ENCODE measurements around the gene WSCD2. TPM values are rescaled to one million over a fixed set of nuclear protein-coding genes. Genes with fewer than 3 reads are reported as not detected.

WSCD2 gene
- total RNA-seq, 1 donor from 2014 or later: not detected

DNA sequence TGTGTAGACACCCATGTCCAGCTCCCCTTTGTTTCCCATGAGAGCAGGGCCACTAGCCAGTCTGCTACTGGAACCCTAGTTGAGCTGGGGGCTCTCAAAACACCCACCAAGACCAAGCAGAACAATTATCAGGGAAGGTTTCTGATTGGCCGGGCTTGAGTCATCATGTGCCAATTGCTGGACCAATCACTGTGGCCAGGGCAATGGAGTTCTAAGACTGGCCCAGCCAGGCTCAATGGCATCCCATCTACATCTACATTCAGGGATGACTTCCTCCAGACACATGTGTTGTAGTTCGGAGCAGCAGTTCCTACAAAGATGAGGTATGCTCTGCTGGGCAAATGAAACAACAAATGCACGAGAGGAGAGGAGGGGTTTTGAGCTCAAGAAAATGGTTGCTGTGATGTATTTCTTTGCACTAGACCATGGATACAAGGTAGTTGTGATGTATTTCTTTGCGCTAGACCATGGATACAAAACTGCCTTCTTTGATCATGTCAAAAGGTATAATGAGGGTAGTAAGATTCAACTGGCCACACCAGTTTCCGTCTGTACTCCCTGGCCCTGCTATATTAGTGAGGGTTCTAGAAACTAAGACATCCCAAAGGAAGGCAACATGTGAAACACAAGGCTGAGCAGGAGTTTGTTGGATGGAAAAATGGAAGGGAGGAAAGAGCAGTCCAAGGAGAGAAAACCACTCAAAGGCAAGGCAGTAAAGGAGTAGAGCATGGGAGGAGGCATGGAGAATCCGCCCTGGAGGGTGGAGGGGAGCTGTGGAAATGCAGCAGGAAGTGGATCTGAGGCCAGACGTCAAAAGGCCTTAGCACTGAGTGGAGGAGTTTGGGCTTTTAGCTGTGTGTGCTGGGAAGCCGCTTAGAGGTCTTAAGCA is 8.9 kb upstream of the WSCD2 start:
- no peak for DNase-seq (ENCODE audit: low read depth)
- TF ChIP-seq, protein P1, sequence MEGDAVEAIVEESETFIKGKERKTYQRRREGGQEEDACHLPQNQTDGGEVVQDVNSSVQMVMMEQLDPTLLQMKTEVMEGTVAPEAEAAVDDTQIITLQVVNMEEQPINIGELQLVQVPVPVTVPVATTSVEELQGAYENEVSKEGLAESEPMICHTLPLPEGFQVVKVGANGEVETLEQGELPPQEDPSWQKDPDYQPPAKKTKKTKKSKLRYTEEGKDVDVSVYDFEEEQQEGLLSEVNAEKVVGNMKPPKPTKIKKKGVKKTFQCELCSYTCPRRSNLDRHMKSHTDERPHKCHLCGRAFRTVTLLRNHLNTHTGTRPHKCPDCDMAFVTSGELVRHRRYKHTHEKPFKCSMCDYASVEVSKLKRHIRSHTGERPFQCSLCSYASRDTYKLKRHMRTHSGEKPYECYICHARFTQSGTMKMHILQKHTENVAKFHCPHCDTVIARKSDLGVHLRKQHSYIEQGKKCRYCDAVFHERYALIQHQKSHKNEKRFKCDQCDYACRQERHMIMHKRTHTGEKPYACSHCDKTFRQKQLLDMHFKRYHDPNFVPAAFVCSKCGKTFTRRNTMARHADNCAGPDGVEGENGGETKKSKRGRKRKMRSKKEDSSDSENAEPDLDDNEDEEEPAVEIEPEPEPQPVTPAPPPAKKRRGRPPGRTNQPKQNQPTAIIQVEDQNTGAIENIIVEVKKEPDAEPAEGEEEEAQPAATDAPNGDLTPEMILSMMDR (conservative IDR thresholded peaks at IDR 0.05; ENCODE audit: low read depth, low read length): no peak
- no peak overlapping the region for H3K4me3 ChIP-seq (ENCODE audit: low read depth, low read length)

DNA sequence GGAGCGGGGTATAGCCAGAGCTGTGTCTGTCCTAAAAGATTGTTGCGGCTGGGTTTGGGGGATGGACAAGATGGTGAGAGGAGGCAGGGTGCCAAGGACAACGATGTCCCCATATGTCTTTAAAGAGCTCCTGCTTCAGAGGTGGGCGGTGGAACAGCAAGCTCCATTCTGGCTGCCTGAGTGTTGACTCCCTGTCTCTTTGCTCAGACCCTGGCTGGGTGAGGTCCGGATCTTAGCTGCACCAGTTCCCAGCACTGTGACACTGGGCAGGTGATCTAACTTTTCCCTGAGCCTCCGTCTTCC is 8.3 kb upstream of the WSCD2 start:
- no peak for DNase-seq (ENCODE audit: low read depth)
- no peak overlapping the region for H3K4me3 ChIP-seq (ENCODE audit: low read depth, low read length)
- TF ChIP-seq, protein P1 (conservative IDR thresholded peaks at IDR 0.05; ENCODE audit: low read depth, low read length): no peak

DNA sequence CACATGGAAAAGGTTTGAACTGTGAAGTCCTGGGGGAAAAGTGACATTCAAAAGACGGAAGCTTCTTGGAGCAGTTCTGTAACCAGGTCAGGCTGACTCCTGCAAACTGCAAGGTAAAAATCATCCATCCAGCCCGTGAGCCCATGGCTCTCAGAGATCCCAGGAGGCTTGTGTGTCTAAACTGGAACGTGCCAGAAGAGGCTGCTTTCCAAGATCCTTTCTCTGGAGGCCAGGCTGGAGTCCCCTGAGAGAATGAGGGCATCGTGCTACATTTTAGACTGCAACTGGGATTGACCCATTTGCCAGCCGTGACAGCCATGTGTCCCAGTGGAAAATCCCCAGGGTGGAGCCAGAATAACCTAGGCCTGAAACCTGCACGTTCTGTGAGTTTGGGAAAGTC is 7.8 kb upstream of the WSCD2 start:
- DNase-seq (ENCODE audit: low read depth): no peak
- TF ChIP-seq, protein P1 (conservative IDR thresholded peaks at IDR 0.05; ENCODE audit: low read depth, low read length): no peak
- no peak overlapping the region for H3K4me3 ChIP-seq (ENCODE audit: low read depth, low read length)

DNA sequence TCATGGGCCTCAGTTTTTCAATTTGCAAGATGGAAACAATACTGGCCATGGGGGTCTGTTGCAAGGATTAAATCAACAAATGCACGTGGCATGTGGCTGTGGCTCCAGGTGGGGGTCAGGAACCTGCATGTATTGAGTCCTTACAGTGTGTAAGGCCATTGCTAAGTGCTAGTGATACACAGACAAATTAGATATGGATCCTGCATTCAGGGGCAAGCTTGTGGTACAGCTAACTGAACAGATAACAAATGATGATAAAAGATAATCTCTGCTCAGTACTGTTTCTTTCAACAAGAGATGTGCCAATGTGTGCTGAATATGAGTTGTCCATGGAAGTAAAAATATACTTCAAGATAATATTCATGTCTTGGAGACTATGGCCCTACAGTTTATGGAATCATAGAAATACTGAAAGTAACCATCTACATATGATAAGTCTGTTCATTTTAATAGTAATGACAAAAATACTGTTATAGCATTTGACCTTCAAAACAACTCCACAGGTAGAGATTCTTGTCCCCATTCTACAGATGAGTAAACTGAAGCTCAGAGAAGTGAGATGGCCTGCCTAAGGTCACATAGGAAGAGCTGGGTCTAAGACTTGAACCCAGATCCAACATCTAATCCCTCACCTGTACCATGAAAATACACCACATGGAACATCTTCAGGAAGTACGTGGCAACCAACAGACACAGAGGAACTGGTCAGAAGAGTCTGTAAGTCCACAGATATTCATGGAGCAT is 7.2 kb upstream of the WSCD2 start:
- TF ChIP-seq, protein P1 (conservative IDR thresholded peaks at IDR 0.05; ENCODE audit: low read depth, low read length): no peak
- DNase-seq (ENCODE audit: low read depth): no peak
- no peak overlapping the region for H3K4me3 ChIP-seq (ENCODE audit: low read depth, low read length)

DNA sequence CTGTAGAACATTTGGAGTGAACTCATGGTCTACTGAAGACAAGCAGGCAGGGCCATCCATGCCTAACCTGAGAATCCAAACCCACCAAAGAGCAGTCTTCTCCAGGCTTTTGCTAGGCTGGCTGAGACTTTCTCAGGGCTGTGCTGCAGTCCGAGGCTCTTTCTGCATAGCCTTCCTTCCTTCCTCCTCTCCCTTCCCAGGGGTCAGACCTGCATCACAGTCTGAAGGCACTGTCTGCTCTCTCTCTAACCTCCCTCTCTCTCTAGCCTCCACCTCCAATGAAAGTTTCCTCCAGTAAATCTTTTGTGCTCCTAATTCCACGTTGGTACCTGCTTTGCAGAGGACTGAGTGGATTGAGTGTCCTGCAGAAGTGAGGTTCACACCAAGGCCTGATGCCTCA is 6.4 kb upstream of the WSCD2 start:
- no peak overlapping the region for H3K4me3 ChIP-seq (ENCODE audit: low read depth, low read length)
- DNase-seq (ENCODE audit: low read depth): no peak
- TF ChIP-seq, protein P1 (conservative IDR thresholded peaks at IDR 0.05; ENCODE audit: low read depth, low read length): no peak

- no peak overlapping the region for H3K4me3 ChIP-seq (ENCODE audit: low read depth, low read length)
- TF ChIP-seq, protein P1 (conservative IDR thresholded peaks at IDR 0.05; ENCODE audit: low read depth, low read length): no peak
- no peak for DNase-seq (ENCODE audit: low read depth)
Measured at GRCh38 chr12:108123402-108123801, 5.7 kb upstream of the WSCD2 start.

Measured in epithelial cell of proximal tubule (primary cell).